ENCODE data around the gene NDNF.

The NDNF gene

GRCh38 chr4:121011780-121012340 is 60.5 kb downstream of the NDNF start:
- no peaks in the 10 kb centered on the region; a peak in 1 of 22 replicates for H4K20me1 ChIP-seq
- no peaks in the 10 kb centered on the region for H3K27me3 ChIP-seq
- TF ChIP-seq Cebpa-rat (IDR thresholded peaks at IDR 0.05) = no peak
- H3K4me3 ChIP-seq = no peak overlapping the region
- no peak overlapping the region for H3K9ac ChIP-seq
- no peaks in the 10 kb centered on the region for H3K9me3 ChIP-seq (replicated peaks in 1 of 11)
- H3K4me2 ChIP-seq = no peak overlapping the region
- no peaks in the 10 kb centered on the region for H3K4me1 ChIP-seq
- no peak overlapping the region for H3K27ac ChIP-seq
- no peaks in the 10 kb centered on the region for H3K36me3 ChIP-seq

DNA sequence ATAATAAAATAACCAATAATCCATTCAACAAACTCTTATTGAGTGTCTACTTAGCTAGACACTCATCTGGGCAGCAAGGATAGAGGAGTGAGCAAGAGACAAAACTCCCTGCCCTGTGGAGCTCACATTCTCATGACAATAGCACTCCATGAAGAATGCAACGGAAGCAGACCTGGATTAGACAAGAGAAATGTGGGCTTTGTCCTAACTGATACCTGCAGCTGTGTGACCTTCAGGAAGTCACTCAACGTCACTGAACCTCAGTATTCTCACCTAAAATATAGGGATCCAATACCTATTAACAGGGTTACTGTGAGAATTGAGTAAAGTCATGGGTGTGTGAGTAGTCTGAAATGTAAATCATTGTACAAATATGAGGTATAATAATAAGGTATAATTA is 61.2 kb downstream of the NDNF start:
- H4K20me1 ChIP-seq = no peaks in the 10 kb centered on the region
- H3K27ac ChIP-seq = no peak overlapping the region
- H3K27me3 ChIP-seq = no peaks in the 10 kb centered on the region
- H3K9ac ChIP-seq = no peak overlapping the region
- no peaks in the 10 kb centered on the region for H3K36me3 ChIP-seq
- no peak overlapping the region for H3K4me3 ChIP-seq
- H3K4me1 ChIP-seq = no peaks in the 10 kb centered on the region
- no peak for TF ChIP-seq Cebpa-rat (IDR thresholded peaks at IDR 0.05)
- no peaks in the 10 kb centered on the region for H3K9me3 ChIP-seq (replicated peaks in 1 of 11)
- no peak overlapping the region for H3K4me2 ChIP-seq

DNA sequence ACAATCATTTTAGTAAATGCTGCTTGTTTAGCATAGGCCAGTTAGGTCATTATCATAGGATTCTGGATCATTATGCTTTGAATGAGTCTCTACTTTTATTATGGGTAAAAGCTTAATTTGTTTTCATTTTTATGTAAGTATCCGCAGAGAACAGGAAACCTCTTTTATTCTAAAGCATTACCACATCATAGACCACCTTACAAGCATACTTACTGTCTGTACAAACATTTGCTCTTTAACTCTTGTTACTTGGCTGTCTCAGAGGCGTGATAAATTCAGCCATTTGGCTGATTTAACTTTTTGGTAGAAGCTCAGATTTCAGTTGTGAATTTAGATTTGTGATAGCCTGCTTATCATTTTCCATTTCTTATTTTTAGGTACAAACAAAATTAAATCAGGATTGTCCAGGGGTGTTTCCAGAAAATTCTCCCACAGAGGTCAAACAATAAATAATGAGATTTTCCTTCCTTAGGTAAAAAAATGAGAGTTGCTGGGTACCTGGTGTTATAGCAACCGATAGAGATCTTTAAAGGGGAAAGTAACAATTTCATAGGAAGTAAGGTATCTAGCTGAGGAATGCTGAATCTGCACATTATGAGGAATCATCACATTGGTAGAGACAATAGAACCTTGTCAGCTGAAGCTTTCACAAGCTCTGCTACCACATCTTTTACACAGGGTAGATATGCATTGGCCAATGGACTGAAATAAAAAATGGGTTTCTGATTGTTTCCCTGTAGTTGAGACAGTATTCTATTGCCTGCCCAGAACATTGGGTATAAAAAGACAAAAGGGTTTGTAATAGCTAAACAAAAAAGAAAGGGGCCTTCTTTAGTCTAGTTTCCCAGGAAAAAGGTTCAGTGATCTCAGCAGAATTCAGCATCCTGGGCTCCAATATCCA is 62.5 kb downstream of the NDNF start:
- no peak for TF ChIP-seq Cebpa-rat (IDR thresholded peaks at IDR 0.05)
- Histone ChIP-seq H3K4me2 (no peak overlapping the region), H3K27ac (no peak overlapping the region), H3K36me3 (no peaks in the 10 kb centered on the region), H3K9ac (no peak overlapping the region), H3K9me3 (replicated peaks in 1 of 11) (no peaks in the 10 kb centered on the region), H3K4me3 (no peak overlapping the region), H3K27me3 (no peaks in the 10 kb centered on the region), H4K20me1 (no peaks in the 10 kb centered on the region), H3K4me1 (no peaks in the 10 kb centered on the region)

DNA sequence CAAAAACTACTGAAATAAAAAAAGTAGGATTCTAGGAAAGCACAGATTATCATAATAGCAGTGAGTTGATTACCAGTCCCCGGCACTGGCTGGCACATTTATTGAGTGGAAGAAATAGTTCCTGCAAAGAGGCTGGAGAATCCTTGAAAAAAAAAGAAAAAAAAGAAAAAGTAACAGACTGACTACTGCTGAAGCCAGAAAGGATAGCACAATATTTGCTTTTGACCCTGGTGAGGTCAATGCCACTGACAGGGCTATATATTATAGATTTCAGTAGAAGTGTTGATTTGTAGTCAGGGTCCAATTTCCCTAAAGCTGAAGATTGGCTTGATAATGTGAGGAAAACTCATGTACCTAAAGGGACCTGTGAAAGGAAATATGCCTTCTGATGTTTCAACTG is 64.7 kb downstream of the NDNF start:
- H3K9me3 ChIP-seq (replicated peaks in 1 of 11) = peaks cover 0 to 10% (median 5%) of the 10 kb centered on the region in 11 experiments; a peak in 3 of 22 replicates

DNA sequence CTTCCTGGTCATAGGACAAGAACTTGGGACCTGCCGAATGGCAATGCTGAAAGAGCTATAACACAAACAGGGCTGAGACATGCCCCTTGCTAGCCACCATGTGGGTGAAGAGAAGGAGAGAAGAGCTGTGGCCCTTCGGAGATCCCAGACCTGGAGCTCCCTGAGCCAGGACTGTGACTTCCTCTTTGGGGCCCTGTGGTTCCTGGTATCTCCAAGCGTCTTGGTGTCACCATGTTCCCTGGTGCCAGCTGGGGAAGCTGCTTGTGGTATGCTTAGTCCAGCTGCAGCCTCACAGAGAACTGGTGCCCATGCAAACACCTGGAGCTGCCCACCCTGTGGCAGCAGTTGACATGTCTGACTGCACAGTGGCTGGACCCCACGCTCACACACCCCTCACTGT is 68.5 kb downstream of the NDNF start:
- no peak for TF ChIP-seq Cebpa-rat (IDR thresholded peaks at IDR 0.05)
- Histone ChIP-seq H3K36me3 (no peaks in the 10 kb centered on the region), H3K9ac (no peak overlapping the region), H3K4me1 (no peaks in the 10 kb centered on the region), H4K20me1 (no peaks in the 10 kb centered on the region), H3K27me3 (no peaks in the 10 kb centered on the region), H3K4me3 (no peak overlapping the region), H3K9me3 (replicated peaks in 1 of 11) (peaks cover 0 to 15% (median 6%) of the 10 kb centered on the region in 11 experiments; a peak in 3 of 22 replicates), H3K27ac (no peak overlapping the region), H3K4me2 (no peak overlapping the region)

More for the DNA sequence above, 64.7 kb downstream of the NDNF start:
- Histone ChIP-seq H4K20me1 (no peaks in the 10 kb centered on the region), H3K36me3 (no peaks in the 10 kb centered on the region), H3K4me1 (no peaks in the 10 kb centered on the region), H3K9ac (no peak overlapping the region), H3K27me3 (no peaks in the 10 kb centered on the region), H3K27ac (no peak overlapping the region), H3K4me2 (no peak overlapping the region), H3K4me3 (no peak overlapping the region)
- TF ChIP-seq Cebpa-rat (IDR thresholded peaks at IDR 0.05) = no peak

- Histone ChIP-seq H3K9me3 (replicated peaks in 1 of 11) (no peaks in the 10 kb centered on the region), H3K4me3 (no peak overlapping the region), H3K9ac (no peak overlapping the region), H3K4me1 (no peaks in the 10 kb centered on the region), H3K4me2 (no peak overlapping the region), H4K20me1 (no peaks in the 10 kb centered on the region), H3K27me3 (no peaks in the 10 kb centered on the region), H3K27ac (no peak overlapping the region), H3K36me3 (no peaks in the 10 kb centered on the region)
- no peak for TF ChIP-seq Cebpa-rat (IDR thresholded peaks at IDR 0.05)
These were observed 76.9 kb downstream of the NDNF start for GRCh38 chr4:120995266-120996010.

GRCh38 chr4:120994521-120994920 is 77.8 kb downstream of the NDNF start:
- H3K9ac ChIP-seq = no peak overlapping the region

DNA sequence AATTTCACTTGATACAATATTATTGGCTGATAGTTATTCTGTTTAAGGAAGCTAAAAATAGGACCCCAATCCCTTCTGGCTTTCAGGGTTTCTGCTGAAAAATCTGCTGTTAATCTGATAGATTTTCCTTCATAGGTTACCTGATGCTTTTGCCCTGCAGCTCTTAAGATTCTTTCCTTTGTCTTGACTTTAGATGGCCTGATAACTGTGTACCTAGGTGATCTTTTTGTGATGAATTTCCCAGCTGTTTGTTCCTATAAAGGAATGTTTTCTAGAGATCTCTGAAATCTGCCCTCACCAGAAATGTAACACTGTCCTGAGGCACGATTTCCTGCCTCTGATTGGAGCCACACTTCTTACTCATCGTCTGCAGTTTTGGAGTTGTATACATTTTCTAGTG is 80.5 kb downstream of the NDNF start:
- H3K4me2 ChIP-seq = no peak overlapping the region
- H4K20me1 ChIP-seq = no peaks in the 10 kb centered on the region
- no peaks in the 10 kb centered on the region for H3K4me1 ChIP-seq
- H3K9ac ChIP-seq = no peak overlapping the region
- no peak for TF ChIP-seq Cebpa-rat (IDR thresholded peaks at IDR 0.05)
- H3K27me3 ChIP-seq = no peaks in the 10 kb centered on the region
- H3K4me3 ChIP-seq = no peak overlapping the region
- no peak overlapping the region for H3K27ac ChIP-seq
- no peaks in the 10 kb centered on the region for H3K36me3 ChIP-seq
- H3K9me3 ChIP-seq (replicated peaks in 1 of 11) = no peaks in the 10 kb centered on the region

More at GRCh38 chr4:120994521-120994920, 77.8 kb downstream of the NDNF start:
- Histone ChIP-seq H3K36me3 (no peaks in the 10 kb centered on the region), H3K4me3 (no peak overlapping the region), H3K27me3 (no peaks in the 10 kb centered on the region), H4K20me1 (no peaks in the 10 kb centered on the region), H3K27ac (no peak overlapping the region), H3K9me3 (replicated peaks in 1 of 11) (no peaks in the 10 kb centered on the region), H3K4me1 (no peaks in the 10 kb centered on the region), H3K4me2 (no peak overlapping the region)
- TF ChIP-seq Cebpa-rat (IDR thresholded peaks at IDR 0.05) = no peak

DNA sequence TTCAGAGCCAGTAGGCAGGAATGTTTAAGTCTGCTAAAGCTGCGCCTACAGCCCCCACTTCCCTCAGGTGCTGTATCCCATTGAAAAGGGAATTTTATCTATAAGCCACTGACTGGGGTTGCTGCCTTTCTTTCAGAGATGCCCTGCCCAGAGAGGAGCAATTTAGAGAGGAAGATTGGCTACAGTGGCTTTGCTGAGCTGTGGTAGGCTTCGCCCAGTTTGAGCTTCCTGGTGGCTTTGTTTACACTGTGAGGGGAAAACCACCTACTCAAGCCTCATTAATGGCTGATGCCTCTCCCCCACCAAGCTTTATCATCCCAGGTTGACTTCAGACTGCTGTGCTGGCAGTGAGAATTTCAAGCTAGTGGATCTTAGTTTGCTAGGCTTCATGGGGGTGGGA is 82.1 kb downstream of the NDNF start:
- Histone ChIP-seq H3K36me3 (no peaks in the 10 kb centered on the region), H3K4me2 (no peak overlapping the region), H3K4me1 (no peaks in the 10 kb centered on the region), H3K4me3 (no peak overlapping the region), H3K27ac (no peak overlapping the region), H3K9ac (no peak overlapping the region), H3K27me3 (no peaks in the 10 kb centered on the region), H4K20me1 (no peaks in the 10 kb centered on the region), H3K9me3 (replicated peaks in 1 of 11) (no peaks in the 10 kb centered on the region)
- no peak for TF ChIP-seq Cebpa-rat (IDR thresholded peaks at IDR 0.05)
